Peyer's patch (tissue), 4 donors: ENCODE data around the gene CPEB4.

ENCODE experiments used
- POLR2A ChIP-seq, 2 donors: fragments of 450-650 bp; IDR thresholded peaks; one replicate each; pipeline ENCODE4 v1.5.1; 2017; ENCODE audit warnings: antibody characterized with exemption in 2 of 2, mild to moderate bottlenecking in 2 of 2, moderate library complexity in 2 of 2
- TF ChIP-seq, protein P1 (sequence below), 6 experiments: fragments of 450-650 bp in 4 of 6; fragments of 200-600 bp in 2 of 6; sonication (generic) in 1 of 6; IDR thresholded peaks; one replicate each; pipeline ENCODE4 v1.5.1; 2017 to 2019; ENCODE audit warnings: antibody characterized with exemption in 6 of 6, mild to moderate bottlenecking in 3 of 6, moderate library complexity in 1 of 6

DNA sequence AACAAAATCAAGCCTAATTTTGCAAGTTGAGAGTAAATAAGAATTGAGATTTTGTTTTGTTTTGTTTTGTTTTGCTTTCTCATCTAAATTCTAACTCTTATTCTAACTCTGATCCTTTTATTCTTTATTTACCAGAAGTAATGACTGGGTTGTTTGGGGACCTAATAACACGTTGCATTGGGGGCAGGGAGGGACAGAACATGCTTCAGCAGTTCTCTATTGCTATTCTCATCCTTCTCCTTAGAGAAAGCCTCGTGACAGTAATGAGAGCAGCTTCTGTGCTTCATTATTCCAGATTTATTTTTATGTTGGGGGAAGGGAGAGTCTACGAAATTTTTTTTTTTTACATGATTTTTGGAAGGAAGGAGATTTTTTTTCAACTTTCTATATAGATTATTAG, 21.1 kb downstream of the CPEB4 start:
- TF ChIP-seq, protein P1, sequence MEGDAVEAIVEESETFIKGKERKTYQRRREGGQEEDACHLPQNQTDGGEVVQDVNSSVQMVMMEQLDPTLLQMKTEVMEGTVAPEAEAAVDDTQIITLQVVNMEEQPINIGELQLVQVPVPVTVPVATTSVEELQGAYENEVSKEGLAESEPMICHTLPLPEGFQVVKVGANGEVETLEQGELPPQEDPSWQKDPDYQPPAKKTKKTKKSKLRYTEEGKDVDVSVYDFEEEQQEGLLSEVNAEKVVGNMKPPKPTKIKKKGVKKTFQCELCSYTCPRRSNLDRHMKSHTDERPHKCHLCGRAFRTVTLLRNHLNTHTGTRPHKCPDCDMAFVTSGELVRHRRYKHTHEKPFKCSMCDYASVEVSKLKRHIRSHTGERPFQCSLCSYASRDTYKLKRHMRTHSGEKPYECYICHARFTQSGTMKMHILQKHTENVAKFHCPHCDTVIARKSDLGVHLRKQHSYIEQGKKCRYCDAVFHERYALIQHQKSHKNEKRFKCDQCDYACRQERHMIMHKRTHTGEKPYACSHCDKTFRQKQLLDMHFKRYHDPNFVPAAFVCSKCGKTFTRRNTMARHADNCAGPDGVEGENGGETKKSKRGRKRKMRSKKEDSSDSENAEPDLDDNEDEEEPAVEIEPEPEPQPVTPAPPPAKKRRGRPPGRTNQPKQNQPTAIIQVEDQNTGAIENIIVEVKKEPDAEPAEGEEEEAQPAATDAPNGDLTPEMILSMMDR (IDR thresholded peaks at IDR 0.05) = no peak
- TF ChIP-seq POLR2A (IDR thresholded peaks at IDR 0.05) = no peak
